Neural progenitor cell (in vitro differentiated cells): ENCODE measurements around the gene MMS19.

ENCODE experiments used
- EZH2 ChIP-seq: fragments of 200-600 bp; sonication (generic); IDR thresholded peaks from 2 replicates; pipeline ENCODE4 v1.6.1; 2017; ENCODE audit warnings: antibody characterized with exemption, mild to moderate bottlenecking, moderate library complexity
- TF ChIP-seq, protein P1 (sequence below): fragments of 200-600 bp; sonication (generic); IDR thresholded peaks from 2 replicates; pipeline ENCODE4 v1.5.1; 2017; ENCODE audit warnings: antibody characterized with exemption, mild to moderate bottlenecking

- TF ChIP-seq, protein P1, sequence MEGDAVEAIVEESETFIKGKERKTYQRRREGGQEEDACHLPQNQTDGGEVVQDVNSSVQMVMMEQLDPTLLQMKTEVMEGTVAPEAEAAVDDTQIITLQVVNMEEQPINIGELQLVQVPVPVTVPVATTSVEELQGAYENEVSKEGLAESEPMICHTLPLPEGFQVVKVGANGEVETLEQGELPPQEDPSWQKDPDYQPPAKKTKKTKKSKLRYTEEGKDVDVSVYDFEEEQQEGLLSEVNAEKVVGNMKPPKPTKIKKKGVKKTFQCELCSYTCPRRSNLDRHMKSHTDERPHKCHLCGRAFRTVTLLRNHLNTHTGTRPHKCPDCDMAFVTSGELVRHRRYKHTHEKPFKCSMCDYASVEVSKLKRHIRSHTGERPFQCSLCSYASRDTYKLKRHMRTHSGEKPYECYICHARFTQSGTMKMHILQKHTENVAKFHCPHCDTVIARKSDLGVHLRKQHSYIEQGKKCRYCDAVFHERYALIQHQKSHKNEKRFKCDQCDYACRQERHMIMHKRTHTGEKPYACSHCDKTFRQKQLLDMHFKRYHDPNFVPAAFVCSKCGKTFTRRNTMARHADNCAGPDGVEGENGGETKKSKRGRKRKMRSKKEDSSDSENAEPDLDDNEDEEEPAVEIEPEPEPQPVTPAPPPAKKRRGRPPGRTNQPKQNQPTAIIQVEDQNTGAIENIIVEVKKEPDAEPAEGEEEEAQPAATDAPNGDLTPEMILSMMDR, result no peak
- TF ChIP-seq EZH2, result no peak
Observed at GRCh38 chr10:97434557-97434956, 63.7 kb downstream of the MMS19 start.
